Esophagus squamous epithelium (tissue), 4 donors: Measurements from ENCODE around the gene GZMM.

Source experiments
- CTCF ChIP-seq, 6 experiments: fragments of 450-650 bp in 4 of 6; fragments of 200-600 bp in 2 of 6; sonication (generic) in 2 of 6; IDR thresholded peaks; one replicate each; pipeline ENCODE4 v1.5.1; 2016 to 2019; ENCODE audit warnings: antibody characterized with exemption in 6 of 6, mild to moderate bottlenecking in 4 of 6, moderate library complexity in 4 of 6
- POLR2A ChIP-seq, 4 donors: fragments of 450-650 bp; IDR thresholded peaks; one replicate each; pipeline ENCODE4 v1.6.1; 2017; ENCODE audit warnings: antibody characterized with exemption in 4 of 4, mild to moderate bottlenecking in 4 of 4, moderate library complexity in 3 of 4

DNA sequence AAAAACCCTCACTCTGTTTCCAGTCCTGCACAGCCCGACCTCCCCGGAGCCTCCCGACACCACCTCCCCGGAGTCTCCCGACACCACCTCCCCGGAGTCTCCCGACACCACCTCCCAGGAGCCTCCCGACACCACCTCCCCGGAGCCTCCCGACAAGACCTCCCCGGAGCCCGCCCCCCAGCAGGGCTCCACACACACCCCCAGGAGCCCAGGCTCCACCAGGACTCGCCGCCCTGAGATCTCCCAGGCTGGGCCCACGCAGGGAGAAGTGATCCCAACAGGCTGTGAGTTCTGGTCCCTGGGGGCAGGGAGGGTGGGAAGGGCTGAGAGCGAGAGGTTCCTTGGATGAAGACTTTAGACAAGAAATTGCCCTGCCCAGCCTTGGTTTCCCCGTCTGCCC lies 42.2 kb upstream of the GZMM start:
- TF ChIP-seq CTCF (IDR thresholded peaks at IDR 0.05) (no peak), POLR2A (IDR thresholded peaks at IDR 0.05) (no peak)
